ENCODE measurements around the gene PEX11B.

The PEX11B gene

GRCh38 chr1:145891587-145892485 lies 26.7 kb downstream of the PEX11B start:
- H2BK5ac ChIP-seq (ENCODE audit: low read length) = no peak overlapping the region
- no peak overlapping the region for H2BK12ac ChIP-seq (ENCODE audit: low read length)
- peaks cover 5 to 6% of the 10 kb centered on the region in 2 donors for H3K4me1 ChIP-seq (ENCODE audit: control insufficient read depth in 2 of 2, insufficient read depth in 1 of 2, low read depth in 1 of 2, low read length in 2 of 2)
- no peak overlapping the region for H3K18ac ChIP-seq (ENCODE audit: low read length)
- H2BK15ac ChIP-seq (ENCODE audit: low read length) = no peak overlapping the region
- H3K4me2 ChIP-seq (ENCODE audit: insufficient read depth, low read length, poor library complexity, severe bottlenecking) = peak overlapping the region; percentile 46
- no peak overlapping the region for H3K9ac ChIP-seq (ENCODE audit: low read depth, low read length, poor library complexity)
- H4K91ac ChIP-seq (ENCODE audit: low read depth, low read length, poor library complexity) = no peak overlapping the region
- H3K4me3 ChIP-seq (ENCODE audit: low read length in 2 of 2) = no peak overlapping the region
- H3K36me3 ChIP-seq (replicated peaks in 1 of 2; ENCODE audit: control insufficient read depth in 2 of 2, insufficient read depth in 2 of 2, low read length in 2 of 2) = no peaks in the 10 kb centered on the region
- H3K23ac ChIP-seq (ENCODE audit: low read depth, low read length, poor library complexity) = no peak overlapping the region
- no peak overlapping the region for H3K4ac ChIP-seq (ENCODE audit: low read length)
- H2AK5ac ChIP-seq (ENCODE audit: low read depth, low read length) = no peak overlapping the region
- peak overlapping the region; percentile 57 for H3K27ac ChIP-seq (replicated peaks; ENCODE audit: low read length)
- peak overlapping the region; percentile 87 for H2AFZ ChIP-seq (ENCODE audit: low read length)
- no peaks in the 10 kb centered on the region for H3K9me3 ChIP-seq (replicated peaks in 1 of 2; ENCODE audit: control insufficient read depth in 2 of 2, insufficient read depth in 1 of 2, low read depth in 1 of 2, low read length in 2 of 2)
- no CpG with 5 or more reads among the region's 6 CpGs for WGBS, 2 donors (ENCODE audit: extremely low coverage in 2 of 2, insufficient read length in 2 of 2, insufficient replicate concordance in 1 of 2)
- no peak overlapping the region for H3K14ac ChIP-seq (ENCODE audit: low read length)
- no peak overlapping the region for H2BK120ac ChIP-seq (ENCODE audit: low read depth, low read length)
- DNase-seq (ENCODE audit: low spot score) = peak; percentile 92
- H3K79me1 ChIP-seq (ENCODE audit: low read depth, low read length) = no peaks in the 10 kb centered on the region
- peaks cover 0 to 24% (median 0%) of the 10 kb centered on the region in 3 experiments for H3K27me3 ChIP-seq (ENCODE audit: control insufficient read depth in 3 of 3, insufficient read depth in 3 of 3, low read depth in 1 of 3, low read length in 3 of 3)
- H4K8ac ChIP-seq (ENCODE audit: low read depth, low read length) = no peak overlapping the region

- no peak for DNase-seq (ENCODE audit: low spot score)
- Histone ChIP-seq H4K91ac (ENCODE audit: low read depth, low read length, poor library complexity) (no peak overlapping the region), H3K9me3 (replicated peaks in 1 of 2; ENCODE audit: control insufficient read depth in 2 of 2, insufficient read depth in 1 of 2, low read depth in 1 of 2, low read length in 2 of 2) (no peaks in the 10 kb centered on the region), H2BK12ac (ENCODE audit: low read length) (no peak overlapping the region), H2BK120ac (ENCODE audit: low read depth, low read length) (no peak overlapping the region), H3K14ac (ENCODE audit: low read length) (no peak overlapping the region), H3K23ac (ENCODE audit: low read depth, low read length, poor library complexity) (no peak overlapping the region), H3K4me2 (ENCODE audit: insufficient read depth, low read length, poor library complexity, severe bottlenecking) (no peak overlapping the region), H4K8ac (ENCODE audit: low read depth, low read length) (no peak overlapping the region), H3K79me1 (ENCODE audit: low read depth, low read length) (no peaks in the 10 kb centered on the region), H3K4me3 (ENCODE audit: low read length in 2 of 2) (no peak overlapping the region), H3K18ac (ENCODE audit: low read length) (no peak overlapping the region), H3K4me1 (ENCODE audit: control insufficient read depth in 2 of 2, insufficient read depth in 1 of 2, low read depth in 1 of 2, low read length in 2 of 2) (peaks cover 5 to 8% of the 10 kb centered on the region in 2 donors), H3K9ac (ENCODE audit: low read depth, low read length, poor library complexity) (no peak overlapping the region), H3K4ac (ENCODE audit: low read length) (no peak overlapping the region), H3K27ac (replicated peaks; ENCODE audit: low read length) (no peak overlapping the region), H2BK5ac (ENCODE audit: low read length) (no peak overlapping the region), H3K27me3 (ENCODE audit: control insufficient read depth in 3 of 3, insufficient read depth in 3 of 3, low read depth in 1 of 3, low read length in 3 of 3) (peaks cover 0 to 17% (median 3%) of the 10 kb centered on the region in 3 experiments), H2AK5ac (ENCODE audit: low read depth, low read length) (no peak overlapping the region), H2BK15ac (ENCODE audit: low read length) (no peak overlapping the region), H2AFZ (ENCODE audit: low read length) (peak overlapping the region; percentile 87), H3K36me3 (replicated peaks in 1 of 2; ENCODE audit: control insufficient read depth in 2 of 2, insufficient read depth in 2 of 2, low read length in 2 of 2) (no peaks in the 10 kb centered on the region)
- no CpG with 5 or more reads among the region's 1 CpG for WGBS, 2 donors (ENCODE audit: extremely low coverage in 2 of 2, insufficient read length in 2 of 2, insufficient replicate concordance in 1 of 2)
Observed at GRCh38 chr1:145891143-145891542, 27.4 kb downstream of the PEX11B start.

GRCh38 chr1:145889722-145890121 lies 28.8 kb downstream of the PEX11B start:
- Histone ChIP-seq H3K4me2 (ENCODE audit: insufficient read depth, low read length, poor library complexity, severe bottlenecking) (no peak overlapping the region), H4K8ac (ENCODE audit: low read depth, low read length) (no peak overlapping the region), H3K4me1 (ENCODE audit: control insufficient read depth in 2 of 2, insufficient read depth in 1 of 2, low read depth in 1 of 2, low read length in 2 of 2) (peaks cover 5 to 8% of the 10 kb centered on the region in 2 donors), H3K9me3 (replicated peaks in 1 of 2; ENCODE audit: control insufficient read depth in 2 of 2, insufficient read depth in 1 of 2, low read depth in 1 of 2, low read length in 2 of 2) (no peaks in the 10 kb centered on the region), H3K23ac (ENCODE audit: low read depth, low read length, poor library complexity) (no peak overlapping the region), H3K14ac (ENCODE audit: low read length) (no peak overlapping the region), H2BK12ac (ENCODE audit: low read length) (no peak overlapping the region), H4K91ac (ENCODE audit: low read depth, low read length, poor library complexity) (no peak overlapping the region), H2BK5ac (ENCODE audit: low read length) (no peak overlapping the region), H3K27me3 (ENCODE audit: control insufficient read depth in 3 of 3, insufficient read depth in 3 of 3, low read depth in 1 of 3, low read length in 3 of 3) (peaks cover 0 to 20% (median 11%) of the 10 kb centered on the region in 3 experiments), H3K27ac (replicated peaks; ENCODE audit: low read length) (no peak overlapping the region), H3K36me3 (replicated peaks in 1 of 2; ENCODE audit: control insufficient read depth in 2 of 2, insufficient read depth in 2 of 2, low read length in 2 of 2) (no peaks in the 10 kb centered on the region), H2AK5ac (ENCODE audit: low read depth, low read length) (no peak overlapping the region), H2AFZ (ENCODE audit: low read length) (no peak overlapping the region), H2BK120ac (ENCODE audit: low read depth, low read length) (no peak overlapping the region), H2BK15ac (ENCODE audit: low read length) (no peak overlapping the region), H3K18ac (ENCODE audit: low read length) (no peak overlapping the region), H3K9ac (ENCODE audit: low read depth, low read length, poor library complexity) (no peak overlapping the region), H3K4me3 (ENCODE audit: low read length in 2 of 2) (no peak overlapping the region), H3K4ac (ENCODE audit: low read length) (no peak overlapping the region), H3K79me1 (ENCODE audit: low read depth, low read length) (no peaks in the 10 kb centered on the region)
- no peak for DNase-seq (ENCODE audit: low spot score)
- no CpG with 5 or more reads among the region's 3 CpGs for WGBS, 2 donors (ENCODE audit: extremely low coverage in 2 of 2, insufficient read length in 2 of 2, insufficient replicate concordance in 1 of 2)

GRCh38 chr1:145887631-145888030 lies 30.9 kb downstream of the PEX11B start:
- H3K27ac ChIP-seq (replicated peaks; ENCODE audit: low read length) = no peak overlapping the region
- H3K27me3 ChIP-seq (ENCODE audit: control insufficient read depth in 3 of 3, insufficient read depth in 3 of 3, low read depth in 1 of 3, low read length in 3 of 3) = peaks cover 0 to 35% (median 19%) of the 10 kb centered on the region in 3 experiments
- no peak overlapping the region for H2BK12ac ChIP-seq (ENCODE audit: low read length)
- no peak overlapping the region for H2AFZ ChIP-seq (ENCODE audit: low read length)
- H4K8ac ChIP-seq (ENCODE audit: low read depth, low read length) = no peak overlapping the region
- H2BK120ac ChIP-seq (ENCODE audit: low read depth, low read length) = no peak overlapping the region
- no peak overlapping the region for H2AK5ac ChIP-seq (ENCODE audit: low read depth, low read length)
- H3K36me3 ChIP-seq (replicated peaks in 1 of 2; ENCODE audit: control insufficient read depth in 2 of 2, insufficient read depth in 2 of 2, low read length in 2 of 2) = no peaks in the 10 kb centered on the region
- H3K4me2 ChIP-seq (ENCODE audit: insufficient read depth, low read length, poor library complexity, severe bottlenecking) = no peak overlapping the region
- peaks cover 5 to 8% of the 10 kb centered on the region in 2 donors for H3K4me1 ChIP-seq (ENCODE audit: control insufficient read depth in 2 of 2, insufficient read depth in 1 of 2, low read depth in 1 of 2, low read length in 2 of 2)
- no peak overlapping the region for H3K14ac ChIP-seq (ENCODE audit: low read length)
- no peaks in the 10 kb centered on the region for H3K79me1 ChIP-seq (ENCODE audit: low read depth, low read length)
- H3K4ac ChIP-seq (ENCODE audit: low read length) = no peak overlapping the region
- no peak overlapping the region for H2BK5ac ChIP-seq (ENCODE audit: low read length)
- no peak overlapping the region for H3K9ac ChIP-seq (ENCODE audit: low read depth, low read length, poor library complexity)
- DNase-seq (ENCODE audit: low spot score) = no peak
- WGBS, 2 donors (ENCODE audit: extremely low coverage in 2 of 2, insufficient read length in 2 of 2, insufficient replicate concordance in 1 of 2) = no CpG with 5 or more reads among the region's 5 CpGs
- H3K23ac ChIP-seq (ENCODE audit: low read depth, low read length, poor library complexity) = no peak overlapping the region
- H4K91ac ChIP-seq (ENCODE audit: low read depth, low read length, poor library complexity) = no peak overlapping the region
- no peak overlapping the region for H2BK15ac ChIP-seq (ENCODE audit: low read length)
- no peaks in the 10 kb centered on the region for H3K9me3 ChIP-seq (replicated peaks in 1 of 2; ENCODE audit: control insufficient read depth in 2 of 2, insufficient read depth in 1 of 2, low read depth in 1 of 2, low read length in 2 of 2)
- H3K4me3 ChIP-seq (ENCODE audit: low read length in 2 of 2) = no peak overlapping the region
- H3K18ac ChIP-seq (ENCODE audit: low read length) = no peak overlapping the region

Measured in neuronal stem cell (in vitro differentiated cells).